Activated CD4-positive, alpha-beta T cell treated with anti-CD3 and anti-CD28 coated beads, Interleukin-2, amount 50 U/mL, for 4 hours (primary cell): Measurements from ENCODE around the gene LHX2.
"Not testable (repeated sequence)": the region's sequence is repeated elsewhere in the genome, so short reads cannot be mapped to it uniquely, and the experiment has no call there.

ENCODE experiments used
- DNase-seq, 2 experiments: peaks; one replicate each; pipeline ENCODE4 v3.0.0-alpha.2; 2020

The LHX2 gene, protein sequence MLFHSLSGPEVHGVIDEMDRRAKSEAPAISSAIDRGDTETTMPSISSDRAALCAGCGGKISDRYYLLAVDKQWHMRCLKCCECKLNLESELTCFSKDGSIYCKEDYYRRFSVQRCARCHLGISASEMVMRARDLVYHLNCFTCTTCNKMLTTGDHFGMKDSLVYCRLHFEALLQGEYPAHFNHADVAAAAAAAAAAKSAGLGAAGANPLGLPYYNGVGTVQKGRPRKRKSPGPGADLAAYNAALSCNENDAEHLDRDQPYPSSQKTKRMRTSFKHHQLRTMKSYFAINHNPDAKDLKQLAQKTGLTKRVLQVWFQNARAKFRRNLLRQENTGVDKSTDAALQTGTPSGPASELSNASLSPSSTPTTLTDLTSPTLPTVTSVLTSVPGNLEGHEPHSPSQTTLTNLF

GRCh38 chr9:124011460-124012301 is at the start of gene LHX2:
LHX2 (plus strand) TSS chr9:124011768; CDS start chr9:124012349, 581 bp downstream.
- DNase-seq = no peak

GRCh38 chr9:123964761-123965160 is 46.8 kb upstream of the LHX2 start:
- DNase-seq = no peak

- DNase-seq = no peak
Observed at GRCh38 chr9:123965801-123966686, 45.5 kb upstream of the LHX2 start.

DNA sequence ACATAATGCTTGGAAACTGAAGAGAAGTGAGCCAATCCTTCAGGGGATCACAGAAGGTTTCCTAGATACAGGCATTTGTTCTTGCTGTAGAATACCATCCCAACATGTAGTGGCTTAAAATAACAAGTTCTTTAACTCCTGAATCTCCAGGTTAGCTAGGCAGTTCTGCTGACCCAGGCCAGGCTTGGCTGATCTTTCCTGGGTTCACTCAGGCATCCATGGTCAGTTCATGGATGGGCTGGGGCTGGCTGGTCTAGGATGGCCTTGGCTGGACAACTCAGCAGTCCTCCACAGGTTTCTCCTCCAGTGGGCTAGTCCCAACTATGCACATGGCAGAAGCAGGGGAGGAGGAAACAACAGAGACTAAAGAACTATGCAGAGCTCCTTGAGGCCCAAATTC is 44.2 kb upstream of the LHX2 start:
- DNase-seq = no peak

DNA sequence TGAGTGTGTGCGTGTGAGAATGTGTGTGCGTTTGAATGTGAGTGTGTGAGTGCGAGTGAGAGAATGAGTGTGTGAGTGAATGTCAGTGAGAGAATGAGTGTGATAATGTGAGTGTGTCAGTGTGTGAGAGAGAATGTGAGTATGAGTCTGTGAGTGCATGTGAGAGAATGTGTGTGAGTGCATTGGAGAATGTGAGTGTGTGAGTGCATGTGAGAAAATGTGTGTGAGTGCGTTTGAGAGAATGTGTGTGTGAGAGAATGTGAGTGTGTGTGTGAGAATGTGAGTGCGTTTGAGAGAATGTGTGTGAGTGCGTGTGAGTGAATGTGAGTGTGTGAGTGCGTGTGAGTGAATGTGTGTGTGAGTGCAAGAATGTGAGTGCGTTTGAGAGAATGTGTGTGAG is 39.0 kb upstream of the LHX2 start:
- no peak for DNase-seq

DNA sequence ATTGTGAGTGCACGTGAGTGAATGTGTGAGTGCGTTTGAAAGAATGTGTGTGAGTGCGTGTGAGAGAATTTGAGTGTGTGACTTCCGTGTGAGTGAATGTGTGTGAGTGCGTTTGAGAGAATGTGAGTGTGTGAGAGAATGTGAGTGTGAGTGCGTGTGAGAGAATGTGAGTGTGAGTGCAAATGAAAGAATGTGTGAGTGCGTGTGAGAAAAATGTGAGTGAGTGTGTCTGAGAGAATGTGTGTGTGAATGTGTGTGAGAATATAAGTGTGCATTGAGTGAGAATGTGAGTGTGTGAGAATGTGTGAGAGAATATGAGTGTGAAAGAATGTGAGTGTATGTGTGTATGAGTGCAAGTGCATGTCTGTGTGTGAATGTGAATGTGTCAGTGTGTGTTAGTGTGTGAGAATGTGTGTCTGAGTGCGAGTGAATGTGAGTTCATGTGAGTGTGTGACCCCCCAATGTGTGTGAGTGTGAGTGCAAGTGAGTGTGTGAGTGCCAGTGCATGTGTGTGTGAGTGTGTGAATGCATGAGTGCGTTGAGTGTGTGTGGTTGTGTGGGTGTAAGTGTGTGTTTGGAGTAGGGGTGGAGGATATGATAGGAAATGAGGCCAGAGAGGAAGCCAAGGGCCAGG is 37.9 kb upstream of the LHX2 start:
- DNase-seq = no peak

DNA sequence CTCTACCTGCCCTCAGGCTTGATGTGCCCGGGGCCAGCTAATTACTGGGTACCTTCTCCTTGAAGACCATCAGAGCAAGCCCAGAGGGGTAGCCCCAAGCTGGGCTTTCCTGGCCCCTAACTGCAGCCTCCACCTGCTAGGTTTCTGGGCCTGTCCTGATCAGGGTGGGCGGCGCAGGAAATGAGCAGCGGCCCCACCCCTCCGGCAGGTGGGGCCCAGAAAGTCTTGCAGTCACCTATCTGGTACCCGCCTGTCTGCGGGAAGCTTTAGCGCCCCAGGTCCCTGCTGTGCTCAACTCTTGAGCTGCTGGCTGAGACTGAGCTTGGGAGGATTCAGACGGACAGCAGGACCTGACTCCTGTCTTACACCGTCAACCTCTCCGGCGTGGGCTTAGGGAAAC is 37.1 kb upstream of the LHX2 start:
- DNase-seq = no peak

GRCh38 chr9:123975871-123976270 is 35.7 kb upstream of the LHX2 start:
- no peak for DNase-seq

DNA sequence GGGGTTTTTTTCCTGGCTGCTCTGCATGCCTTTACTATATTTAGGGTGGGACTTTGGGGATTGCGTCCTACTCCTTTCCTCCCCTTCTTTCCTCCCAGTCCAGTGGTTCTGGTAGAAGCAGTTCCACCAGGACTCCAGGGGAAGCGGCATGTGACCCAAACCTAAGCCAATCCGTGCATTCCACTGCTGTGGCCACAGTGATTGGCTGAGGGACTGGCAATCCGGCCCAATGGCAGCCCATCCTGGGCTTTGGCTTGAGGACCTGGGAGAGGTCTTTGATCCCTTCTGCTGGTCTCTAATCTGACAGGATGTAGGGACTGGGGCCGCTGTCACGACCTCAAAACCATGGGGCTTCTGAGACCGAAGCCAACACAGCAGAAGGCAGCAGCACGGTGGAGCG is 35.0 kb upstream of the LHX2 start:
- DNase-seq = not testable (repeated sequence)

GRCh38 chr9:123978981-123979380 is 32.6 kb upstream of the LHX2 start:
- DNase-seq = no peak

GRCh38 chr9:123982535-123982934 is 29.0 kb upstream of the LHX2 start:
- DNase-seq = no peak

- no peak for DNase-seq
Observed at GRCh38 chr9:123983047-123983446, 28.5 kb upstream of the LHX2 start.

- DNase-seq = no peak
Observed at GRCh38 chr9:123984802-123985201, 26.8 kb upstream of the LHX2 start.

GRCh38 chr9:123985869-123986268 is 25.7 kb upstream of the LHX2 start:
- no peak for DNase-seq

- no peak for DNase-seq
Observed at GRCh38 chr9:123990427-123990826, 21.1 kb upstream of the LHX2 start.

DNA sequence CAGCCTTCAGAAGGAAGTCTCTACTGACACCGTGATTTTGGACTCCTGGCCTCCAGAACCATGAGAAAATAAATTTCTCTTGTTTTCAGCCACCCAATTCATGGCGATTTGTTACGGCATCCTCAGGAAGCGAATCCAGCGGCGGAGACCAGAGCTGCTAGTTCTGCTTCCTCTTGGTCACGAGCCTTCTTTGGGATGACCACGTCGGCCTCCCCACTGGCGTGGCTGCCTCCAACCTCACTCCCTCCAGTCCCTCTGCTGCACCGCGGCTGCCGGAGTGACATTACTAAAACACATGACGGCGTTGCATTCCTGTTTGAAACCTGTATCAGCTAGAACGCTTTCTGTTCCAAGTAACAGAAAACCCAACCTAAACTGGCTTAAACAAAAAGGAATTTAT is 18.9 kb upstream of the LHX2 start:
- not testable (repeated sequence) for DNase-seq

GRCh38 chr9:123996731-123997421 is 14.7 kb upstream of the LHX2 start:
- no peak for DNase-seq

GRCh38 chr9:123997665-123998277 is 13.8 kb upstream of the LHX2 start:
- DNase-seq = no peak

GRCh38 chr9:123998278-123998925 is 13.2 kb upstream of the LHX2 start:
- no peak for DNase-seq

GRCh38 chr9:123998970-123999621 is 12.5 kb upstream of the LHX2 start:
- DNase-seq = no peak
